ENCODE measurements around the gene ARPC2. TPM values are rescaled to one million over a fixed set of nuclear protein-coding genes. Genes with fewer than 3 reads are reported as not detected.

Gene ARPC2
- polyA plus RNA-seq, 1 experiment = 831 TPM

DNA sequence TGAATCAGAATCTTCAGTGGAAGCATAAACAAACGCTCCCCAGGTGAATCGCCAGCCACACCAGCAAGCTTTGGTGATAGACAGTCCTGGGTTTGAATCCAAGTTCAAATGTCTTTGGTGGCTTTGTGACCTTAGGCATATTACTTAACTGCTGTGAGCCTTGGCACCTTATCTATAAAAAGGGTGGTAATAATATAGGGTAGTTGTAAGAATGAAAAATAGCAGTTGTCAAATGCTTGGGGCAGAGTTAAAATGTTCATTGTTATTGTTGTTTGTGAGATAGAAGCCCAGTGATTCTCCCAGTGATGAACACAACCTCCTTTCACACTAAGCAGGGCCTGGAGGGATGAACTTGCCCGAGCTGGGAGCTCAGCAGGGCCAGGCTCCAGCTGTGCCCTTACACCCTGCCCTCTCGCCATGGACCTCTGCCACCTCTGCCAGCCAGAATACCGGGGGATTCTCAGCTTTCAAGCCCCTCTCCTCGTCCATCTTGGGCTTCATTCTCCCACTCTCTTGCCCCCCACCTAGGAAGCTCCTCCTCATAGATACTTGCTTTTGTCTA, 81.4 kb downstream of the ARPC2 start:
- Histone ChIP-seq H3K4me3 (ENCODE audit: low read depth, low read length) (no peak overlapping the region), H3K27me3 (ENCODE audit: control insufficient read depth, insufficient read depth, low read length) (no peaks in the 10 kb centered on the region), H3K36me3 (ENCODE audit: control insufficient read depth, insufficient read depth, low read length) (no peaks in the 10 kb centered on the region)
- ChIA-PET POLR2A (no interaction called here), CTCF (interaction anchor here (0.7 to 17.8 kb wide), 11 partner anchors 9 to 352 kb away, joined by 3 to 244 read pairs (median 3); partner anchors contain the start of gene CATIP)
- TF ChIP-seq, protein P1, sequence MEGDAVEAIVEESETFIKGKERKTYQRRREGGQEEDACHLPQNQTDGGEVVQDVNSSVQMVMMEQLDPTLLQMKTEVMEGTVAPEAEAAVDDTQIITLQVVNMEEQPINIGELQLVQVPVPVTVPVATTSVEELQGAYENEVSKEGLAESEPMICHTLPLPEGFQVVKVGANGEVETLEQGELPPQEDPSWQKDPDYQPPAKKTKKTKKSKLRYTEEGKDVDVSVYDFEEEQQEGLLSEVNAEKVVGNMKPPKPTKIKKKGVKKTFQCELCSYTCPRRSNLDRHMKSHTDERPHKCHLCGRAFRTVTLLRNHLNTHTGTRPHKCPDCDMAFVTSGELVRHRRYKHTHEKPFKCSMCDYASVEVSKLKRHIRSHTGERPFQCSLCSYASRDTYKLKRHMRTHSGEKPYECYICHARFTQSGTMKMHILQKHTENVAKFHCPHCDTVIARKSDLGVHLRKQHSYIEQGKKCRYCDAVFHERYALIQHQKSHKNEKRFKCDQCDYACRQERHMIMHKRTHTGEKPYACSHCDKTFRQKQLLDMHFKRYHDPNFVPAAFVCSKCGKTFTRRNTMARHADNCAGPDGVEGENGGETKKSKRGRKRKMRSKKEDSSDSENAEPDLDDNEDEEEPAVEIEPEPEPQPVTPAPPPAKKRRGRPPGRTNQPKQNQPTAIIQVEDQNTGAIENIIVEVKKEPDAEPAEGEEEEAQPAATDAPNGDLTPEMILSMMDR (IDR thresholded peaks at IDR 0.05; ENCODE audit: insufficient read depth, low read depth, low read length) = no peak
- no peak for DNase-seq (ENCODE audit: low read depth)

DNA sequence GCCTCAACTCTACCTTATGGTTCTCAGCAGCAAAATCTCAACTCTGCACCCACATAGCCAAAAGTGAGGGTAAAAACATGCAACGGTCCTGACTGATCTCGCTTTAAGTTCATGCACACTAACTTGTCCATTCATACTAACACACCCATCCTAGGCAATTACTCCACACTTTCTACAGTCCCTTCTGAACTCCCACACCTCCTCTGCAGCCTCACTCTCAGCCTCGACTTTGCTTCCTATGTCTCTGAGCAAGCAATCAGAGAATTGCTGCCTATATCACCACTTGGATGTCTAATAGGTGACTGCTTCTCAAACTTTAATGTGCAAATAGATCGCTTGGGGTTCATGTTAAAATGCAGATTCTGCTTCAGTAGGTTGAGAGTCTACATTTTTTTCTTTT, 83.2 kb downstream of the ARPC2 start:
- Histone ChIP-seq H3K27me3 (ENCODE audit: control insufficient read depth, insufficient read depth, low read length) (no peaks in the 10 kb centered on the region; the same call in 1 of the 2 replicates), H3K36me3 (ENCODE audit: control insufficient read depth, insufficient read depth, low read length) (no peaks in the 10 kb centered on the region), H3K4me3 (ENCODE audit: low read depth, low read length) (no peak overlapping the region)
- DNase-seq (ENCODE audit: low read depth) = no peak
- ChIA-PET CTCF (interaction anchor here (17.8 kb wide), 1 partner anchor 57 kb away, joined by 244 read pairs; the partner anchor contains the start of gene CATIP), POLR2A (no interaction called here)
- TF ChIP-seq, protein P1 (IDR thresholded peaks at IDR 0.05; ENCODE audit: insufficient read depth, low read depth, low read length) = no peak

DNA sequence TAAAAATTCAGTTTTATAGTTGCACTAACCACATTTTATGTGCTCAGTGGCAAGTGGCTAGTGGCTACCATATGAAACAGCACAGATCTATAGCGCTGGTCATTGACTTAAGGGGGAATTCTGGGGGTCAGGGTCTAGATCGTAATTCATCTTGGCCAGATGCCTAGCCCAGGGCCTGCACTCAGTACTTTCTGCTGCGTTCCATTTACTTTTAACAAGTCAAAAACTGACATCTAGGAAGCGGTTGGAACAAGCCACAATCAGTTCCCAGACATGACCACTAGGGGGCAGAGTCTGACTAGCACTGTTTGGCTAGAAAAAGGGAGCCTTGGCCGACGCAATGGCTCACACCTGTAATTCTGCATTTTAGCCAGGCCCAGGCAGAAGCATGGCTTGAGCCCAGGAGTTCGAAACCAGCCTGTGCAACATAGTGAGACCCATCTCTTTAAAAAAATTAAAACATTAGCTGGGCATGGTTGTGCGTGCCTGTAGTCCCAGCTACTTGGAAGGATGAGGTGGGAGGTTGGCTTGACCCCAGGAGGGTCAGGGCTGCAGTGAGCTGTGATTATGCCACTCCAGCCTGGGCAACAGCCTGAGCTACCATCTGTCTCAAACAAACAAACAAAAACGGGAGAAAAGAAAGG, 84.3 kb downstream of the ARPC2 start:
- TF ChIP-seq, protein P1 (IDR thresholded peaks at IDR 0.05; ENCODE audit: insufficient read depth, low read depth, low read length) = peak; percentile 93
- DNase-seq (ENCODE audit: low read depth) = no peak
- Histone ChIP-seq H3K27me3 (ENCODE audit: control insufficient read depth, insufficient read depth, low read length) (no peaks in the 10 kb centered on the region; the same call in 1 of the 2 replicates), H3K4me3 (ENCODE audit: low read depth, low read length) (no peak overlapping the region), H3K36me3 (ENCODE audit: control insufficient read depth, insufficient read depth, low read length) (no peaks in the 10 kb centered on the region)
- POLR2A ChIA-PET = no interaction called here
- CTCF ChIA-PET = interaction anchor here (0.7 to 17.8 kb wide), 22 partner anchors 9 to 385 kb away, joined by 3 to 244 read pairs (median 4); partner anchors contain the start of genes CATIP and TMBIM1

Other genes starting within 250 kb of the ARPC2 start
- gene TNS1, start 214.2 kb upstream of the ARPC2 start, polyA plus RNA-seq (2011; rRNA removed) = 20.9 and 35.6 TPM in 2 replicates
- not detected in 2 replicates for gene RUFY4, start 147.9 kb upstream of the ARPC2 start, polyA plus RNA-seq (2011; rRNA removed)
- not detected in 2 replicates for gene CXCR2, start 91.2 kb upstream of the ARPC2 start, polyA plus RNA-seq (2011; rRNA removed)
- not detected in 2 replicates for gene CXCR1, start 50.2 kb upstream of the ARPC2 start, polyA plus RNA-seq (2011; rRNA removed)
- gene GPBAR1, start 43.8 kb downstream of the ARPC2 start, polyA plus RNA-seq (2011; rRNA removed) = 0.04 TPM in 1 of 2 replicates, not detected in the other
- gene AAMP, start 52.9 kb downstream of the ARPC2 start, polyA plus RNA-seq (2011; rRNA removed) = 65.1 and 84.9 TPM in 2 replicates
- gene PNKD, start 53.3 kb downstream of the ARPC2 start, polyA plus RNA-seq (2011; rRNA removed) = 44.5 and 54.5 TPM in 2 replicates
- gene TMBIM1, start 75.3 kb downstream of the ARPC2 start, polyA plus RNA-seq (2011; rRNA removed) = 116 and 206 TPM in 2 replicates
- gene CATIP, start 139.7 kb downstream of the ARPC2 start, polyA plus RNA-seq (2011; rRNA removed) = not detected in 2 replicates
- 0.05 and 0.23 TPM in 2 replicates for gene SLC11A1, start 165.1 kb downstream of the ARPC2 start, polyA plus RNA-seq (2011; rRNA removed)
- 104 and 166 TPM in 2 replicates for gene CTDSP1, start 182.7 kb downstream of the ARPC2 start, polyA plus RNA-seq (2011; rRNA removed)
- not detected in 2 replicates for gene VIL1, start 201.9 kb downstream of the ARPC2 start, polyA plus RNA-seq (2011; rRNA removed)

Measured in BJ (cell line).